GM10248 (cell line): Measurements from ENCODE around the gene GPR146.

Experiments
- CTCF ChIA-PET: fragments of 300-600 bp; sonication (Branson Sonifier 250); formaldehyde crosslinking; extraction: SDS; loops from one replicate; lab custom pipeline; 2021; ENCODE audit warnings: antibody characterized with exemption; lab: Yijun Ruan, JAX
- POLR2A ChIA-PET: fragments of 350-650 bp; sonication (Branson Sonifier 250); formaldehyde crosslinking; extraction: SDS; loops from one replicate; lab custom pipeline; 2020; ENCODE audit warnings: antibody characterized with exemption; lab: Yijun Ruan, JAX
- DNase-seq: peaks from one replicate; pipeline ENCODE4 v3.0.0; 2012; ENCODE audit errors: extremely low spot score
- CTCF ChIP-seq: IDR thresholded peaks from 2 replicates; pipeline ENCODE4 v1.5.1; 2012; ENCODE audit warnings: mild to moderate bottlenecking, low read depth; ENCODE audit errors: extremely low read depth, missing control alignments, control extremely low read depth

The GPR146 gene

DNA sequence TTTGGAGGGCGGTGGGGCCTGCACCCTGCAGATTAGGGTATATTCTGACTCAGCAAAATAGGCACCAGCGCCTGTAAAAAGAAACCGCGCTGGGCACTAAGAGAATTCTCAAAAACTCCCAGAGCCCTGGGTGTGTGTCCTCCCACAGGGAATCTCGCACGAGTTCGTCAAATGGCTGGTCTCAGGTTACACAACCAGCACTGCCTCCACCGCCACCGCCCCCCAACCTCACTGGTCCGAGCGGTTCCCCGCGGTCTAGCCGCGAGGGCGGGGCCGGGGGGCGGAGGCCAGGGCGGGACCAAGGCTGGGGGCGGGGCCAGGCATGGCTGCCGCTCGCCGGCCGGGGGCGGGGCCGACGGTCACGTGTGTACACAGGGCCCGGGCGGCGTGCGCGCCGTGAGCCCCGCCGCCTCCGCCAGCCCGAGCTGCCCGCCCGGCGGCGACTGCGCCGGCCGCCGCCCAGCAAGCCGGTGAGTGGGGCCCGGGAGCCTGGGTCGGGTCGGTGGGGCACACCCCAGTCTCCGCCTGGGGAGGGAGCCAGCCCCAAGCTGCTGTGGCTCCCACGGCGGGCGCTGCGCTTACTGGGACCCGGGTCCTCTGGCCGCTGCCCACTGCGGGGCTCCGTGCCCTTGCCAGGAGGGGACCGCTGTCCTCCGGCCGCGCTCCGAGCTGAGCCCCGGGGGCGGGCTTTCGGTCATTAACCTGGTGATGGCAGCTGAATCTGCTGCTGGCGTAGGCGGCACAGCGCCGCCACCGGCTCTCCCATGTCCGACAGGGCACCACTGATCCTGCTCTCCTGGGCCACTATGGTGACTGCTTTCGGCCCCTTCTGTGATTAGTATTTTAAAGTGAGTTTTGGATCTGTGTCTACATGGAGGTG is at the start of gene GPR146:
GPR146 (plus strand) TSS at position 358 of the 880 bp plus-strand sequence. CDS start 12,970 bp downstream, outside the sequence.
- POLR2A ChIA-PET: no interaction called here
- peak; percentile 100 for DNase-seq
- peak; percentile 61 for TF ChIP-seq CTCF
- CTCF ChIA-PET: interaction anchor here (0.8 to 5.5 kb wide), 16 partner anchors 10 to 133 kb away, joined by 3 to 40 read pairs (median 4); no protein-coding TSS in a partner anchor

- DNase-seq: no peak
- no peak for TF ChIP-seq CTCF
- ChIA-PET POLR2A (no interaction called here), CTCF (interaction anchor here (0.8 to 10.0 kb wide), 23 partner anchors 10 to 199 kb away, joined by 3 to 391 read pairs (median 13); partner anchors contain the start of genes COX19 and GPR146)
Observed at GRCh38 chr7:994592-995308, 49.6 kb upstream of the GPR146 start.

DNA sequence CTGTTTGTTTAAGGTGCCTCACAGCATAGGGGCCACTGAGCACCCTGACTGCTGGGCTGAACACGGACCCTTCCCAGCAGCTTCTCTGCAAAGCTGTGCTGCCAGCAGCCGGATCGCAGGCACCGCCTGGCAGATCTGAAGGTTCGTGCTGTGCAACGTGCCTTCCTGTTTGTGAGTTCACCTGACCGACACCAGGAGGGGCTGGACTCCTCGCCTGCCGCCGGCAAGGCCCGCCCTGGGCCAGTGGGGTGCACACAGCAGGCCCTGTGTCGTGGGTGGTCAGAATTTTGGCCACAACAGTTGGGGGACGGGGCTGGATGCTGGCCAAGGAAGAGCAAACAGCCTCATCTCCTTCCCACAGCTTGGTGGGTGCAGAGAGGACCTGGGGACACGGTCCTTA is 48.8 kb upstream of the GPR146 start:
- CTCF ChIA-PET: interaction anchor here (0.7 to 10.0 kb wide), 7 partner anchors 9 to 182 kb away, joined by 4 to 391 read pairs (median 50); partner anchors contain the start of gene COX19
- DNase-seq: no peak
- no peak for TF ChIP-seq CTCF
- POLR2A ChIA-PET: no interaction called here

- ChIA-PET POLR2A (interaction anchor here (0.9 kb wide), 1 partner anchor 24 kb away, joined by 3 read pairs; no protein-coding TSS in a partner anchor), CTCF (interaction anchor here (0.7 to 10.0 kb wide), 6 partner anchors 14 to 181 kb away, joined by 4 to 391 read pairs (median 54); no protein-coding TSS in a partner anchor)
- TF ChIP-seq CTCF: no peak
- no peak for DNase-seq
Observed at GRCh38 chr7:996079-996872, 48.1 kb upstream of the GPR146 start.

DNA sequence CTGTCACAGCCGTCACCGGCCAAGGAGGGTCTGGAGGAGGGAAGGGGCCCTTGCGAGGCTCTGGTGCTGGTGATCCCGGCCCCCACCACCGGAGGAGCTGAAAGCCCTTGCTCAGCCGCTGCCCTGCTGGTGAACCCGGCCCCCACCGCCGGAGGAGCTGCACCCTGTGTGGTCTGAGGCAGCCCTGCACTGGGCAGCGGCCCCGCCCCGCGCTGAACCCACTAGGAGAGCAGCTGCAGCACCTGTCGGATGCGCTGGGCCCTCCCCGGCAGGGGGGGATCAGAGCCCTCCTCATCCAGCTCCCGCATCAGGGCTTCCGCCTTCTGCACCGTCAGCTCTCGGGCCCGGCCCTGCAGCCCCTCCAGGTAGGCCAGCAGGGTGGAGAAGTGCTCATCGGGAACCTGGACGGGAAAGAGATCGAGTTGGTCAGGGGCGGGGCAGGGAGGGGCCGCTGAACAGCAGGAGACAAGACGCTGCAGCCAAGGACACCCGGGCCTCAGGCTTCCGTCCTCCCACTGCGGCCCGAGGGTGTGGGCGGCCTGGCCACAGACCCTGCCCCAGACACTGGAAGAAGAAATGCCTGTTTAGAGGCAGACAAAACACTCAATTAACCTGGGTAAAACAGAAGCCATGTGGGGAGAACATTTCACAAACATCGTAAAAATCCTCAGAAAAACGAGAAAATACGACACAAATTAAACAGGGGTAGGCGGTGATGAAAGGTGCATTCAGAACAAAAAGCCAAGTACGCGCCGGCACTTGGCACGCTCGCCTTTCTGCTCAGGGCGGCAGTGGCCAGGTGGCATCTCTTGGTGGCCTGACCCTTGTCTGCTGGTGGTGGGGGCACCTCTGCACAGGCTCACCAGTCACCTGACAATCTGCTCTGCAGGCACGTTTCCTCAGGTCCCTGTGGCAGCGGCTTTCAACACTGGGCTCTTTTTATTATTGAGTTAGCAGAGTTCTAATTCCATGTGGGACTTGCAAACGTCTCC is 46.6 kb upstream of the GPR146 start:
- ChIA-PET CTCF (interaction anchor here (1.2 to 10.0 kb wide), 6 partner anchors 13 to 178 kb away, joined by 3 to 391 read pairs (median 5); no protein-coding TSS in a partner anchor), POLR2A (interaction anchor here (0.9 kb wide), 1 partner anchor 22 kb away, joined by 3 read pairs; no protein-coding TSS in a partner anchor)
- peak; percentile 8 for TF ChIP-seq CTCF
- DNase-seq: no peak
